ENCODE results near the gene CDH4.

- TF ChIP-seq CTCF (IDR thresholded peaks at IDR 0.05): no peak
- TF ChIP-seq POLR2A (IDR thresholded peaks at IDR 0.05): no peak
Measured at GRCh38 chr20:61677928-61678327, 425.9 kb downstream of the CDH4 start.
